OCI-LY7 (cell line): ENCODE results near the gene LATS2. TPM values are rescaled to one million over a fixed set of nuclear protein-coding genes. Genes with fewer than 3 reads are reported as not detected.
A peak's percentile ranks its signal among the peaks of the same experiment; 100 is the strongest.

Experiments
- BruUV-seq: library from RNA; stranded (reverse); fragments of 400-500 nt; replicated peaks from 2 replicates; lab custom pipeline; 2021; lab: Mats Ljungman, UMichigan
- CTCF ChIA-PET: fragments of 300-600 bp; sonication (Branson Sonifier 250); formaldehyde crosslinking; loops from one replicate; lab custom pipeline; 2022; ENCODE audit warnings: antibody characterized with exemption; ENCODE audit not compliant: unreplicated experiment; lab: Charles Lee
- POLR2A ChIA-PET: fragments of 300-600 bp; sonication (Branson Sonifier 250); formaldehyde crosslinking; loops from one replicate; lab custom pipeline; 2022; ENCODE audit warnings: antibody characterized with exemption; lab: Charles Lee
- DNase-seq: peaks from one replicate; pipeline ENCODE4 v3.0.0-alpha.2; 2015; ENCODE audit warnings: low spot score
- H2AFZ ChIP-seq: fragments of 200-600 bp; sonication (generic), shearing (Covaris generic); 2 replicates; pipeline ENCODE4 v1.6.1; 2014; ENCODE audit warnings: mild to moderate bottlenecking, antibody characterized with exemption, low read length, moderate library complexity
- H3K27ac ChIP-seq: fragments of 200-600 bp; sonication (generic); 2 replicates; pipeline ENCODE4 v1.5.1; 2014; ENCODE audit warnings: mixed run types, low read depth, mild to moderate bottlenecking, moderate library complexity, low read length, inconsistent platforms; ENCODE audit not compliant: poor library complexity, severe bottlenecking
- H3K36me3 ChIP-seq: fragments of 200-600 bp; sonication (generic); 2 replicates; pipeline ENCODE4 v1.6.1; 2014; ENCODE audit warnings: mild to moderate bottlenecking, antibody characterized with exemption, low read length, moderate library complexity, mixed read lengths; ENCODE audit not compliant: insufficient read depth
- H3K4me1 ChIP-seq: fragments of 200-600 bp; sonication (generic); 2 replicates; pipeline ENCODE4 v1.5.1; 2014; ENCODE audit warnings: mild to moderate bottlenecking, low read length; ENCODE audit not compliant: insufficient read depth, poor library complexity, severe bottlenecking
- H3K4me2 ChIP-seq: fragments of 200-600 bp; sonication (generic); 2 replicates; pipeline ENCODE4 v1.6.1; 2014; ENCODE audit warnings: mild to moderate bottlenecking, low read length
- H3K4me3 ChIP-seq: fragments of 200-600 bp; sonication (generic); 2 replicates; pipeline ENCODE4 v1.5.1; 2014; ENCODE audit warnings: mild to moderate bottlenecking, low read depth, low read length; ENCODE audit not compliant: poor library complexity, severe bottlenecking
- H3K79me2 ChIP-seq: fragments of 200-600 bp; sonication (generic); 2 replicates; pipeline ENCODE4 v1.6.1; 2016; ENCODE audit warnings: low read depth, mild to moderate bottlenecking, low read length, moderate library complexity, mixed read lengths; ENCODE audit not compliant: insufficient read depth
- H3K9me2 ChIP-seq: fragments of 200-600 bp; sonication (generic); 2 replicates; pipeline ENCODE4 v1.6.1; 2016; ENCODE audit warnings: mild to moderate bottlenecking, low read length, mixed read lengths; ENCODE audit not compliant: insufficient read depth
- H3K9me3 ChIP-seq: fragments of 200-600 bp; sonication (generic); 2 replicates; pipeline ENCODE4 v1.6.1; 2014; ENCODE audit warnings: mild to moderate bottlenecking, mixed run types, low read length, mixed read lengths
- H4K20me1 ChIP-seq: fragments of 200-600 bp; sonication (generic); 2 replicates; pipeline ENCODE4 v1.6.1; 2014; ENCODE audit warnings: mild to moderate bottlenecking, antibody characterized with exemption, low read length, moderate library complexity, mixed read lengths; ENCODE audit not compliant: insufficient read depth
- CTCF ChIP-seq: fragments of 200-600 bp; sonication (generic); conservative IDR thresholded peaks from 2 replicates; pipeline ENCODE4 v1.5.1; 2014; ENCODE audit warnings: mild to moderate bottlenecking, antibody characterized with exemption, low read length, moderate library complexity, mixed read lengths
- EZH2phosphoT487 ChIP-seq: fragments of 200-600 bp; sonication (generic); IDR thresholded peaks from 2 replicates; pipeline ENCODE4 v1.6.1; 2018; ENCODE audit warnings: low read depth, borderline replicate concordance, mild to moderate bottlenecking, mixed run types, antibody characterized with exemption, low read length, moderate library complexity, mixed read lengths
- intact Hi-C: fragments of 100-400 bp; cut with micrococcal nuclease; formaldehyde crosslinking; loops from one replicate; pipeline ENCODE4 v1.10.0; 2022; ENCODE audit not compliant: unreplicated experiment
- total RNA-seq, 2 experiments: library from RNA; depleted of rRNA in 1 of 2; stranded (reverse); fragments of >200 nt in 1 of 2; shearing (Covaris generic) in 1 of 2; gene quantifications; 2 replicates each; pipeline ENCODE4 v1.2.3, GENCODE V29; 2014 to 2022

The LATS2 gene
- total RNA-seq, 2 experiments from 2014 or later = 0.19 to 1.3 TPM

GRCh38 chr13:21011378-21011777 lies 50.0 kb downstream of the LATS2 start:
- Histone ChIP-seq H4K20me1 (no peaks in the 10 kb centered on the region), H3K27ac (no peak overlapping the region), H3K4me1 (no peaks in the 10 kb centered on the region), H3K79me2 (no peaks in the 10 kb centered on the region), H3K9me3 (no peaks in the 10 kb centered on the region), H3K36me3 (no peaks in the 10 kb centered on the region), H3K4me2 (no peak overlapping the region), H3K9me2 (no peaks in the 10 kb centered on the region), H2AFZ (no peak overlapping the region; the same call in 1 of the 2 replicates), H3K4me3 (no peak overlapping the region)
- TF ChIP-seq CTCF (no peak), EZH2phosphoT487 (no peak)
- no TSS peak for BruUV-seq
- ChIA-PET CTCF (no interaction called here), POLR2A (no interaction called here)
- DNase-seq = no peak
- intact Hi-C loops = no loop called here

GRCh38 chr13:21010621-21011020 lies 50.8 kb downstream of the LATS2 start:
- Histone ChIP-seq H4K20me1 (no peaks in the 10 kb centered on the region), H3K9me3 (no peaks in the 10 kb centered on the region), H3K27ac (no peak overlapping the region), H3K36me3 (no peaks in the 10 kb centered on the region), H2AFZ (peak overlapping the region; percentile 63; the same call in 1 of the 2 replicates), H3K4me1 (no peaks in the 10 kb centered on the region), H3K9me2 (no peaks in the 10 kb centered on the region), H3K79me2 (no peaks in the 10 kb centered on the region), H3K4me3 (no peak overlapping the region), H3K4me2 (no peak overlapping the region)
- POLR2A ChIA-PET = interaction anchor here (1.0 kb wide), 1 partner anchor 11 kb away, joined by 5 read pairs; no protein-coding TSS in a partner anchor
- TF ChIP-seq CTCF (no peak), EZH2phosphoT487 (no peak)
- intact Hi-C loops = no loop called here
- CTCF ChIA-PET = no interaction called here
- no TSS peak for BruUV-seq
- peak; percentile 2 for DNase-seq

- no peaks in the 10 kb centered on the region for H3K9me2 ChIP-seq
- TF ChIP-seq EZH2phosphoT487 = no peak
- no peak for TF ChIP-seq CTCF
- no peak overlapping the region for H2AFZ ChIP-seq
- H3K36me3 ChIP-seq = no peaks in the 10 kb centered on the region
- H3K4me2 ChIP-seq = no peak overlapping the region
- no peak overlapping the region for H3K4me3 ChIP-seq
- ChIA-PET CTCF (no interaction called here), POLR2A (no interaction called here)
- H3K9me3 ChIP-seq = no peaks in the 10 kb centered on the region
- DNase-seq = no peak
- intact Hi-C loops = no loop called here
- no peaks in the 10 kb centered on the region for H3K4me1 ChIP-seq
- no TSS peak for BruUV-seq
- H4K20me1 ChIP-seq = no peaks in the 10 kb centered on the region
- no peak overlapping the region for H3K27ac ChIP-seq
- no peaks in the 10 kb centered on the region for H3K79me2 ChIP-seq
These were observed 52.4 kb downstream of the LATS2 start for GRCh38 chr13:21009036-21009435.
